HCT116 (cell line): ENCODE data around the gene IQSEC3. TPM values are rescaled to one million over a fixed set of nuclear protein-coding genes. Genes with fewer than 3 reads are reported as not detected.

Source experiments
- ATAC-seq: fragments of 200-7000 bp; cut with Tn5 transposase; 2 replicates; pipeline ENCODE4 v1.9.1; 2020; ENCODE audit warnings: mild to moderate bottlenecking, moderate library complexity
- BruUV-seq: library from RNA; stranded (reverse); fragments of 400-500 nt; replicated peaks from 2 replicates; lab custom pipeline; 2021; lab: Mats Ljungman, UMichigan
- CTCF ChIA-PET: fragments of 300-600 bp; sonication (Branson Sonifier 250); formaldehyde crosslinking; loops from one replicate; lab custom pipeline; 2021; ENCODE audit warnings: antibody characterized with exemption; lab: Charles Lee
- POLR2A ChIA-PET: fragments of 300-600, 350-600 bp; sonication (Branson Sonifier 250); formaldehyde crosslinking; loops from one replicate; lab custom pipeline; 2021; ENCODE audit warnings: antibody characterized with exemption; lab: Charles Lee
- RAD21 ChIA-PET, 2 experiments: fragments of 300-600 bp; sonication (Branson Sonifier 250); formaldehyde crosslinking; loops; one replicate each; lab custom pipeline; 2023; ENCODE audit warnings: low total read pairs in 2 of 2; ENCODE audit not compliant: uncharacterized antibody in 2 of 2, unreplicated experiment in 2 of 2, low non-redundant PET in 1 of 2; lab: Charles Lee
- DNase-seq: peaks from one replicate; pipeline ENCODE4 v3.0.0-alpha.2; 2010; ENCODE audit warnings: low read depth, low spot score
- H2AFZ ChIP-seq: fragments of 200-600 bp; shearing (Covaris generic), sonication (generic); 2 replicates; pipeline ENCODE4 v1.6.1; 2017; ENCODE audit warnings: low read depth, mixed run types, mixed read lengths, antibody characterized with exemption, low read length; ENCODE audit not compliant: poor library complexity, severe bottlenecking
- H3K27ac ChIP-seq: 2 replicates; pipeline ENCODE4 v1.5.1; 2012; ENCODE audit warnings: low read depth, low read length
- H3K27me3 ChIP-seq: fragments of 200-600 bp; sonication (generic); 2 replicates; pipeline ENCODE4 v1.6.1; 2016; ENCODE audit warnings: mixed run types, low read length, mixed read lengths; ENCODE audit not compliant: insufficient read depth
- H3K36me3 ChIP-seq, 2 experiments: fragments of 200-500 bp in 1 of 2; fragments of 200-600 bp in 1 of 2; sonication (Bioruptor generic) in 1 of 2; sonication (generic) in 1 of 2; 2 replicates each; pipeline versions ENCODE4 v1.5.1 to v1.6.1; 2014 to 2016; ENCODE audit warnings: low read length in 2 of 2, inconsistent platforms in 1 of 2, mixed read lengths in 1 of 2, mixed run types in 1 of 2; ENCODE audit not compliant: insufficient read depth in 2 of 2, control insufficient read depth in 1 of 2
- H3K4me1 ChIP-seq, 2 experiments: fragments of 200-600 bp in 1 of 2; sonication (generic) in 1 of 2; 2 replicates each; pipeline versions ENCODE4 v1.5.1 to v1.6.1; 2012 to 2017; ENCODE audit warnings: low read length in 2 of 2, inconsistent platforms in 1 of 2, mild to moderate bottlenecking in 1 of 2, mixed read lengths in 1 of 2, mixed run types in 1 of 2, moderate library complexity in 1 of 2; ENCODE audit not compliant: insufficient read depth in 2 of 2, control insufficient read depth in 1 of 2
- H3K4me2 ChIP-seq: fragments of 200-600 bp; sonication (generic); 2 replicates; pipeline ENCODE4 v1.6.1; 2017; ENCODE audit warnings: mixed run types, low read length, mixed read lengths
- H3K4me3 ChIP-seq, 2 experiments: fragments of 200-600 bp in 1 of 2; sonication (generic) in 1 of 2; replicated peaks in 1 of 2; 2 replicates each; pipeline ENCODE4 v1.5.1; 2011 to 2016; ENCODE audit warnings: low read length in 2 of 2, control low read depth in 1 of 2, low read depth in 1 of 2, mild to moderate bottlenecking in 1 of 2, mixed read lengths in 1 of 2, mixed run types in 1 of 2
- H3K79me2 ChIP-seq: fragments of 200-600 bp; sonication (generic); 2 replicates; pipeline ENCODE4 v1.6.1; 2017; ENCODE audit warnings: mild to moderate bottlenecking, mixed run types, low read length, moderate library complexity, mixed read lengths; ENCODE audit not compliant: insufficient read depth
- H3K9ac ChIP-seq: fragments of 200-600 bp; sonication (generic); 2 replicates; pipeline ENCODE4 v1.6.1; 2016; ENCODE audit warnings: low read length, mixed read lengths
- H3K9me2 ChIP-seq: fragments of 200-600 bp; sonication (generic), shearing (Covaris generic); 2 replicates; pipeline ENCODE4 v1.6.1; 2017; ENCODE audit warnings: mixed run types, mild to moderate bottlenecking, moderate library complexity; ENCODE audit not compliant: insufficient read depth
- H3K9me3 ChIP-seq, 2 experiments: fragments of 200-500 bp in 1 of 2; fragments of 200-600 bp in 1 of 2; sonication (Bioruptor generic) in 1 of 2; sonication (generic) in 1 of 2; 2 replicates each; pipeline ENCODE4 v1.6.1; 2014 to 2017; ENCODE audit warnings: low read length in 2 of 2, mixed read lengths in 2 of 2, inconsistent platforms in 1 of 2, low read depth in 1 of 2, mild to moderate bottlenecking in 1 of 2, mixed run types in 1 of 2, moderate library complexity in 1 of 2; ENCODE audit not compliant: control insufficient read depth in 1 of 2, insufficient read depth in 1 of 2
- H4K20me1 ChIP-seq: fragments of 200-600 bp; sonication (generic), shearing (Covaris generic); 2 replicates; pipeline ENCODE4 v1.6.1; 2017; ENCODE audit warnings: mixed run types, mild to moderate bottlenecking, moderate library complexity; ENCODE audit not compliant: insufficient read depth
- ATF3 ChIP-seq: IDR thresholded peaks from 2 replicates; pipeline ENCODE4 v1.6.1; 2012
- CBX3 ChIP-seq: IDR thresholded peaks from 2 replicates; pipeline ENCODE4 v1.6.1; 2012; ENCODE audit warnings: low read depth
- CTCF ChIP-seq, 3 experiments: fragments of 200-600 bp in 1 of 3; sonication (generic) in 1 of 3; IDR thresholded peaks in 2 of 3; conservative IDR thresholded peaks in 1 of 3; 2 replicates each; pipeline ENCODE4 v1.5.1; 2012 to 2017; ENCODE audit warnings: low read depth in 2 of 3, low read length in 2 of 3, antibody characterized with exemption in 1 of 3, borderline replicate concordance in 1 of 3, control low read depth in 1 of 3, mild to moderate bottlenecking in 1 of 3, mixed read lengths in 1 of 3, mixed run types in 1 of 3, moderate library complexity in 1 of 3; ENCODE audit not compliant: insufficient read depth in 1 of 3
- EZH2 ChIP-seq: fragments of 200-600 bp; sonication (generic); IDR thresholded peaks from 2 replicates; pipeline ENCODE4 v1.6.1; 2017; ENCODE audit warnings: antibody characterized with exemption, mixed run types
- FOSL1 ChIP-seq: IDR thresholded peaks from 2 replicates; pipeline ENCODE4 v1.6.1; 2012; ENCODE audit warnings: low read depth
- POLR2AphosphoS5 ChIP-seq: IDR thresholded peaks from 2 replicates; pipeline ENCODE4 v1.6.1; 2011; ENCODE audit warnings: mild to moderate bottlenecking, low read depth, low read length, moderate library complexity
- RAD21 ChIP-seq: IDR thresholded peaks from 2 replicates; pipeline ENCODE4 v1.6.1; 2012; ENCODE audit warnings: low read depth, mild to moderate bottlenecking
- REST ChIP-seq: IDR thresholded peaks from 2 replicates; pipeline ENCODE4 v1.6.1; 2012; ENCODE audit warnings: low read depth
- ZBTB33 ChIP-seq: IDR thresholded peaks from 2 replicates; pipeline ENCODE4 v1.6.1; 2011; ENCODE audit warnings: mild to moderate bottlenecking, low read length, moderate library complexity; ENCODE audit not compliant: insufficient replicate concordance; ENCODE audit errors: extremely low read depth
- intact Hi-C: fragments of 100-400 bp; cut with micrococcal nuclease; formaldehyde crosslinking; loops from 2 replicates; pipeline ENCODE4 v1.10.0; 2022
- total RNA-seq: library from RNA; stranded (reverse); gene quantifications from one replicate; pipeline ENCODE4 v1.2.1, GENCODE V29; 2021; ENCODE audit not compliant: unreplicated experiment

The IQSEC3 gene
- total RNA-seq, 1 experiment from 2014 or later, result not detected

- CTCF ChIA-PET, result no interaction called here
- TF ChIP-seq CTCF (IDR thresholded peaks at IDR 0.05 in 2 of 3, conservative IDR thresholded peaks at IDR 0.05 in 1 of 3; ENCODE audit: borderline replicate concordance in 1 of 3, insufficient read depth in 1 of 3, low read depth in 2 of 3, low read length in 2 of 3) (no peak), RAD21 (no peak), FOSL1 (no peak), ZBTB33 (no peak), CBX3 (no peak), POLR2AphosphoS5 (no peak), EZH2 (no peak), ATF3 (no peak), REST (no peak)
Measured at GRCh38 chr12:57539-57938, 9.0 kb upstream of the IQSEC3 start.

More at GRCh38 chr12:57539-57938, 9.0 kb upstream of the IQSEC3 start:
- DNase-seq (no peak), ATAC-seq (no peak)
- RAD21 ChIA-PET, result no interaction called here
- Histone ChIP-seq H3K4me1 (no peaks in the 10 kb centered on the region), H3K9ac (no peak overlapping the region), H4K20me1 (no peaks in the 10 kb centered on the region), H3K9me2 (no peaks in the 10 kb centered on the region), H3K4me2 (no peak overlapping the region), H3K27ac (no peak overlapping the region), H3K27me3 (peaks cover 67% of the 10 kb centered on the region), H3K4me3 (no peak overlapping the region), H3K36me3 (no peaks in the 10 kb centered on the region), H3K9me3 (peaks cover 0 to 3% of the 10 kb centered on the region in 2 experiments; a peak in 1 of 4 replicates), H3K79me2 (no peaks in the 10 kb centered on the region), H2AFZ (no peak overlapping the region)
- POLR2A ChIA-PET, result no interaction called here
- intact Hi-C loops, result no loop called here
- BruUV-seq, result no TSS peak
